Activated naive CD8-positive, alpha-beta T cell (primary cell): ENCODE results near the gene IQGAP3.
"Not testable (repeated sequence)": the region's sequence is repeated elsewhere in the genome, so short reads cannot be mapped to it uniquely, and the experiment has no call there.

Source experiments
- H3K27ac Mint-ChIP-seq: one replicate; pipeline ENCODE4 v1.8.0; 2021; ENCODE audit warnings: mixed read lengths
- H3K27me3 Mint-ChIP-seq: one replicate; pipeline ENCODE4 v1.8.0; 2021; ENCODE audit warnings: mixed read lengths
- H3K36me3 Mint-ChIP-seq: one replicate; pipeline ENCODE4 v1.8.0; 2021; ENCODE audit warnings: mixed read lengths
- H3K4me1 Mint-ChIP-seq: one replicate; pipeline ENCODE4 v1.8.0; 2021; ENCODE audit warnings: low read depth, mixed read lengths
- H3K4me3 Mint-ChIP-seq: one replicate; pipeline ENCODE4 v1.8.0; 2021; ENCODE audit warnings: mild to moderate bottlenecking, mixed read lengths
- H3K9me3 Mint-ChIP-seq: one replicate; pipeline ENCODE4 v1.8.0; 2021; ENCODE audit warnings: low read depth, mixed read lengths

Gene IQGAP3, protein sequence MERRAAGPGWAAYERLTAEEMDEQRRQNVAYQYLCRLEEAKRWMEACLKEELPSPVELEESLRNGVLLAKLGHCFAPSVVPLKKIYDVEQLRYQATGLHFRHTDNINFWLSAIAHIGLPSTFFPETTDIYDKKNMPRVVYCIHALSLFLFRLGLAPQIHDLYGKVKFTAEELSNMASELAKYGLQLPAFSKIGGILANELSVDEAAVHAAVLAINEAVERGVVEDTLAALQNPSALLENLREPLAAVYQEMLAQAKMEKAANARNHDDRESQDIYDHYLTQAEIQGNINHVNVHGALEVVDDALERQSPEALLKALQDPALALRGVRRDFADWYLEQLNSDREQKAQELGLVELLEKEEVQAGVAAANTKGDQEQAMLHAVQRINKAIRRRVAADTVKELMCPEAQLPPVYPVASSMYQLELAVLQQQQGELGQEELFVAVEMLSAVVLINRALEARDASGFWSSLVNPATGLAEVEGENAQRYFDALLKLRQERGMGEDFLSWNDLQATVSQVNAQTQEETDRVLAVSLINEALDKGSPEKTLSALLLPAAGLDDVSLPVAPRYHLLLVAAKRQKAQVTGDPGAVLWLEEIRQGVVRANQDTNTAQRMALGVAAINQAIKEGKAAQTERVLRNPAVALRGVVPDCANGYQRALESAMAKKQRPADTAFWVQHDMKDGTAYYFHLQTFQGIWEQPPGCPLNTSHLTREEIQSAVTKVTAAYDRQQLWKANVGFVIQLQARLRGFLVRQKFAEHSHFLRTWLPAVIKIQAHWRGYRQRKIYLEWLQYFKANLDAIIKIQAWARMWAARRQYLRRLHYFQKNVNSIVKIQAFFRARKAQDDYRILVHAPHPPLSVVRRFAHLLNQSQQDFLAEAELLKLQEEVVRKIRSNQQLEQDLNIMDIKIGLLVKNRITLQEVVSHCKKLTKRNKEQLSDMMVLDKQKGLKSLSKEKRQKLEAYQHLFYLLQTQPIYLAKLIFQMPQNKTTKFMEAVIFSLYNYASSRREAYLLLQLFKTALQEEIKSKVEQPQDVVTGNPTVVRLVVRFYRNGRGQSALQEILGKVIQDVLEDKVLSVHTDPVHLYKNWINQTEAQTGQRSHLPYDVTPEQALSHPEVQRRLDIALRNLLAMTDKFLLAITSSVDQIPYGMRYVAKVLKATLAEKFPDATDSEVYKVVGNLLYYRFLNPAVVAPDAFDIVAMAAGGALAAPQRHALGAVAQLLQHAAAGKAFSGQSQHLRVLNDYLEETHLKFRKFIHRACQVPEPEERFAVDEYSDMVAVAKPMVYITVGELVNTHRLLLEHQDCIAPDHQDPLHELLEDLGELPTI (N-terminal part only)

GRCh38 chr1:156571919-156572662 is at the start of gene IQGAP3:
IQGAP3 (minus strand) TSS chr1:156572565; CDS start chr1:156572529, 36 bp downstream.
- H3K9me3 Mint-ChIP-seq, result no peaks in the 10 kb centered on the region
- H3K36me3 Mint-ChIP-seq, result peaks cover 3% of the 10 kb centered on the region
- peaks cover 18% of the 10 kb centered on the region for H3K4me1 Mint-ChIP-seq
- H3K27me3 Mint-ChIP-seq, result peaks cover 22% of the 10 kb centered on the region
- peak within 1 kb of the TSS; percentile 88 for H3K4me3 Mint-ChIP-seq
- no peak within 1 kb of the TSS for H3K27ac Mint-ChIP-seq

DNA sequence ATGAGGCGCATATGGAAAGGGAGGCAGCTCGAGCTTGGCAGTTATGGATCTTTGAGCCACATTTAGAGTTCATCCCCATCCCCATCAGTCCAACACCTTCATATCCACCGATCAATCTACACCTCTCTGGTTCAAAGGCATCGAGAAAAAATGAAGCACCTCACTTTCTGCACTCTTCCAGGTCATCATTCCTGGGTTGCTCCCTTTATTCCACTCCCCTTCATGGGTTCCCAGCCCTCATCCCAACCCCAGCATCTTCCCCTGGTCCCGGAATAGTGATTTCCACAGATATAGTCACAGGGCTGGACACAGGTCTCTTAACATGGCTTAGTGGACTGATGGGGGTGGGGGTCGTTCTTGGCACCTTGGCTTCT is 47.2 kb upstream of the IQGAP3 start:
- peaks cover 2% of the 10 kb centered on the region for H3K4me1 Mint-ChIP-seq
- no peak overlapping the region for H3K27ac Mint-ChIP-seq
- no peaks in the 10 kb centered on the region for H3K9me3 Mint-ChIP-seq
- H3K4me3 Mint-ChIP-seq, result no peak overlapping the region
- no peaks in the 10 kb centered on the region for H3K36me3 Mint-ChIP-seq
- H3K27me3 Mint-ChIP-seq, result peaks cover 31% of the 10 kb centered on the region

- Mint-ChIP-seq H3K27me3 (peaks cover 31% of the 10 kb centered on the region), H3K4me1 (no peaks in the 10 kb centered on the region), H3K4me3 (no peak within 1 kb of the TSS), H3K27ac (no peak within 1 kb of the TSS), H3K36me3 (no peaks in the 10 kb centered on the region), H3K9me3 (no peaks in the 10 kb centered on the region)
These were observed 46.7 kb upstream of the IQGAP3 start, which contains the start of gene HAPLN2 for GRCh38 chr1:156618853-156619581. HAPLN2 (plus strand) TSS chr1:156619415; CDS start chr1:156623491, 4,076 bp downstream.

DNA sequence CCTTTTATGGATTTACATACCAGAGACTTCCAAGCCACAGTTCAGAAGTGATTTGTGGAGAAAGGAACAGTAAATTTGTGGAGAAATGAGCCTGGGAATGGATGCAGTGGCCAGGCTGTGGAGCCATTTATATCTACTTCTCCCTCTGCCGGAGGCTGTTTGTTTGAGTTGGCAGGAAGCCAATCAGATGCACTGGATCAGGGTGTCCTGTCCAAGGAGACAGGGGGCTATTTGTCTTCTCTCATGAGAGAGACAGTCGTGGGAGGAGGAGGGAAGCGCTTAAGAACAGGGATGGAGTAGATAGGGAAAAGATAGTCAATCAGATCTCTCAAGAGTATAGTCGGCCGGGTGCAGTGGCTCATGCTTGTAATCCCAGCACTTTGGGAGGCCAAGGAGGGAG is 44.1 kb upstream of the IQGAP3 start:
- Mint-ChIP-seq H3K4me3 (no peak overlapping the region), H3K4me1 (no peaks in the 10 kb centered on the region), H3K9me3 (no peaks in the 10 kb centered on the region), H3K27ac (no peak overlapping the region), H3K27me3 (peaks cover 23% of the 10 kb centered on the region), H3K36me3 (no peaks in the 10 kb centered on the region)

DNA sequence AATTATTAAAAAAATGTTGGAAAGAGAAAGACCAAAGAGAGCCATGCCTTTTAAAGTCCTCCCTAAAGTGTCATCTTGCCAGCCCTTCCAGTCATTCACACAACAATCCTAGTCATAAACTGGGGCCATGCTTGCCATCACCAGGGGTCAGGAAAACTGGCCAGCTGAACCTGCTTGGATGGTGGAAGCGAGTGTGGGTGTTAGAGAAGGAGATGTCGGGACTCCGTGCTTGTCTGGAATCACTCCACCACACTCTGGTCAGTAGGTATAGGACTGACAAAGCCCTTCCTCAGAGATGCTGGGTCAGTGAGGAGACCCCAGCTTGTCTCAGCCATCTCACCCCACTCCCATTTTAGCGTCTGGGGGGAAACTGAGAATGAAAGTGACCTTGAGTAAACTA is 43.6 kb upstream of the IQGAP3 start:
- Mint-ChIP-seq H3K4me3 (no peak overlapping the region), H3K9me3 (no peaks in the 10 kb centered on the region), H3K4me1 (no peaks in the 10 kb centered on the region), H3K27me3 (peaks cover 22% of the 10 kb centered on the region), H3K27ac (no peak overlapping the region), H3K36me3 (no peaks in the 10 kb centered on the region)

- peaks cover 3% of the 10 kb centered on the region for H3K4me1 Mint-ChIP-seq
- no peaks in the 10 kb centered on the region for H3K9me3 Mint-ChIP-seq
- H3K4me3 Mint-ChIP-seq, result no peak overlapping the region
- H3K27me3 Mint-ChIP-seq, result peaks cover 8% of the 10 kb centered on the region
- no peaks in the 10 kb centered on the region for H3K36me3 Mint-ChIP-seq
- no peak overlapping the region for H3K27ac Mint-ChIP-seq
These were observed 40.3 kb upstream of the IQGAP3 start for GRCh38 chr1:156612666-156613065.

DNA sequence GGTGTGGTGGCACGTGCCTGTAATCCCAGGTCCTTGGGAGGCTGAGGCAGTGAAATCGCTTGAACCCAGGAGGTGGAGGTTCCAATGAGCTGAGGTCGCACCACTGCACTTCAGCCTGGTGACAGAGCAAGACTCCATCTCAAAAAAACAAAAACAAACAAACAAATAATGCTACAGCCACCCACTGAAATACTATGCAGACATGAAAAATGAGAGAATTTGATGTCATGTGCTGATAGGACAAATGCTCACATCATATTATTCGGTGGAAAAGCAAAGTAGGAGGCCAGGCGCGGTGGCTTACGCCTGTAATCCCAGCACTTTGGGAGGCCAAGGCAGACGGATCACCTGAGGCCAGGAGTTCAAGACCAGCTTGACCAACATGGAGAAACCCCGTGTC is 37.7 kb upstream of the IQGAP3 start:
- not testable (repeated sequence) for H3K4me3 Mint-ChIP-seq, H3K36me3 Mint-ChIP-seq, H3K27me3 Mint-ChIP-seq, H3K27ac Mint-ChIP-seq, H3K9me3 Mint-ChIP-seq, H3K4me1 Mint-ChIP-seq

GRCh38 chr1:156608981-156609380 is 36.6 kb upstream of the IQGAP3 start:
- H3K27ac Mint-ChIP-seq, result no peak overlapping the region
- H3K4me3 Mint-ChIP-seq, result no peak overlapping the region
- no peaks in the 10 kb centered on the region for H3K36me3 Mint-ChIP-seq
- H3K9me3 Mint-ChIP-seq, result no peaks in the 10 kb centered on the region
- H3K4me1 Mint-ChIP-seq, result peaks cover 3% of the 10 kb centered on the region
- peaks cover 4% of the 10 kb centered on the region for H3K27me3 Mint-ChIP-seq

- no peak overlapping the region for H3K4me3 Mint-ChIP-seq
- peaks cover 3% of the 10 kb centered on the region for H3K4me1 Mint-ChIP-seq
These were observed 35.8 kb upstream of the IQGAP3 start for GRCh38 chr1:156608036-156608674.

DNA sequence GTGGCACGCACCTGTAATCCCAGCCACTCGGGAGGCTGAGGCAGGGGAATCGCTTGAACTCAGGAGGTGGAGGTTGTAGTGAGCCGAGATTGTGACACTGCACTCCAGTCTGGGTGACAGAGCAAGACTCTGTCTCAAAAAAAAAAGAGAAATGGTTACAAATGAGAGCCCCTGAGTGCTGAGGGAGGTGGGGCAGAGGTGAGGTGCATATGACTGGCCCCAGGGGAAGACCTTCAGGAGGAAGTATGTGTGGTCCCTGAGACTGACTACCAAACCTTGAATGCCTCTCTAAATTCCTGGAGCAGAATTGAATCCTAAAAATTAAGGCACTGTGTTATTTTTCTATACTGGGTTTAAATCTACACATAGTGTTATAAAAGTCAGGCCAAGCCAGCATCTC is 35.0 kb upstream of the IQGAP3 start:
- not testable (repeated sequence) for H3K27ac Mint-ChIP-seq, H3K9me3 Mint-ChIP-seq, H3K4me3 Mint-ChIP-seq

More at GRCh38 chr1:156608036-156608674, 35.8 kb upstream of the IQGAP3 start:
- H3K9me3 Mint-ChIP-seq, result no peaks in the 10 kb centered on the region
- H3K36me3 Mint-ChIP-seq, result no peaks in the 10 kb centered on the region
- peaks cover 3% of the 10 kb centered on the region for H3K27me3 Mint-ChIP-seq
- H3K27ac Mint-ChIP-seq, result no peak overlapping the region

GRCh38 chr1:156602557-156602993 is 30.2 kb upstream of the IQGAP3 start:
- H3K4me3 Mint-ChIP-seq, result peak overlapping the region; percentile 73
- peak overlapping the region; percentile 70 for H3K27ac Mint-ChIP-seq
- no peaks in the 10 kb centered on the region for H3K27me3 Mint-ChIP-seq
- no peaks in the 10 kb centered on the region for H3K9me3 Mint-ChIP-seq
- peaks cover 3% of the 10 kb centered on the region for H3K36me3 Mint-ChIP-seq
- peaks cover 31% of the 10 kb centered on the region for H3K4me1 Mint-ChIP-seq

More for the DNA sequence above, 35.0 kb upstream of the IQGAP3 start:
- not testable (repeated sequence) for H3K4me1 Mint-ChIP-seq, H3K36me3 Mint-ChIP-seq, H3K27me3 Mint-ChIP-seq

- Mint-ChIP-seq H3K27ac (peak overlapping the region; percentile 100), H3K27me3 (no peaks in the 10 kb centered on the region), H3K36me3 (peaks cover 3% of the 10 kb centered on the region), H3K4me3 (peak overlapping the region; percentile 94), H3K9me3 (no peaks in the 10 kb centered on the region), H3K4me1 (peaks cover 31% of the 10 kb centered on the region)
These were observed 29.5 kb upstream of the IQGAP3 start for GRCh38 chr1:156601892-156602291.
